Endodermal cell (in vitro differentiated cells): ENCODE measurements around the gene IFI44L. TPM values are rescaled to one million over a fixed set of nuclear protein-coding genes. Genes with fewer than 3 reads are reported as not detected.

ENCODE experiments used
- DNase-seq: peaks from one replicate; pipeline ENCODE4 v3.0.0-alpha.2; 2017
- H3K27ac ChIP-seq: 2 replicates; pipeline ENCODE4 v1.5.1; 2013; ENCODE audit warnings: mild to moderate bottlenecking, low read depth, low read length, moderate library complexity
- H3K27me3 ChIP-seq: 2 replicates; pipeline ENCODE4 v1.6.1; 2013; ENCODE audit warnings: mild to moderate bottlenecking, low read length, moderate library complexity; ENCODE audit not compliant: insufficient read depth, control insufficient read depth, poor library complexity, severe bottlenecking
- H3K36me3 ChIP-seq: 2 replicates; pipeline ENCODE4 v1.7.0; 2013; ENCODE audit warnings: mild to moderate bottlenecking, low read length, moderate library complexity; ENCODE audit not compliant: control insufficient read depth, insufficient read depth
- H3K4me1 ChIP-seq: one replicate; pipeline ENCODE4 v1.7.0; 2013; ENCODE audit warnings: low read length; ENCODE audit not compliant: control insufficient read depth, insufficient read depth
- H3K4me3 ChIP-seq: 2 replicates; pipeline ENCODE4 v1.5.1; 2013; ENCODE audit warnings: mild to moderate bottlenecking, low read length, moderate library complexity
- H3K9ac ChIP-seq: 2 replicates; pipeline ENCODE4 v1.6.1; 2013; ENCODE audit warnings: mild to moderate bottlenecking, low read length, moderate library complexity; ENCODE audit not compliant: poor library complexity, severe bottlenecking; ENCODE audit errors: extremely low read depth
- H3K9me3 ChIP-seq: 2 replicates; pipeline ENCODE4 v1.6.1; 2013; ENCODE audit warnings: mild to moderate bottlenecking, low read length, moderate library complexity; ENCODE audit not compliant: control insufficient read depth
- H3K27ac Mint-ChIP-seq: 2 replicates; pipeline ENCODE4 v1.8.0; 2020; ENCODE audit warnings: mixed read lengths
- H3K27me3 Mint-ChIP-seq: 2 replicates; pipeline ENCODE4 v1.8.0; 2021; ENCODE audit warnings: mild to moderate bottlenecking, mixed read lengths; ENCODE audit not compliant: insufficient read depth
- H3K36me3 Mint-ChIP-seq: 2 replicates; pipeline ENCODE4 v1.8.0; 2020; ENCODE audit warnings: low read depth, mixed read lengths
- H3K4me1 Mint-ChIP-seq: 2 replicates; pipeline ENCODE4 v1.8.0; 2020; ENCODE audit warnings: mixed read lengths
- H3K4me3 Mint-ChIP-seq: 2 replicates; pipeline ENCODE4 v1.8.0; 2020; ENCODE audit warnings: mild to moderate bottlenecking, moderate library complexity, mixed read lengths
- H3K9me3 Mint-ChIP-seq: 2 replicates; pipeline ENCODE4 v1.8.0; 2020; ENCODE audit warnings: mild to moderate bottlenecking, mixed read lengths
- CTCF ChIP-seq: fragments of 200-600 bp; sonication (generic); conservative IDR thresholded peaks from 2 replicates; pipeline ENCODE4 v1.5.0; 2021; ENCODE audit warnings: antibody characterized with exemption, mild to moderate bottlenecking
- whole genome bisulfite sequencing, 2 experiments: methylation state at CpG; one replicate each; pipeline versions ENCODE4 v1.1.5 to v1.1.7; 2013; ENCODE audit warnings: missing lambda C conversion rate in 2 of 2, mixed read lengths in 1 of 2; ENCODE audit not compliant: insufficient coverage in 1 of 2, insufficient read length in 1 of 2; 5-methylcytosine and 5-hydroxymethylcytosine counted together
- total RNA-seq, 2 donors: library from RNA; stranded (reverse); fragmentation: NEBNext Ultra II Directional in 1 of 2; extraction: Animal tissue kit (Norgen Biotek cat#: 25700) in 1 of 2; gene quantifications; 2 replicates in 1 of 2; 3 replicates in 1 of 2; pipeline ENCODE4 v1.2.1, GENCODE V29; 2021

IFI44L gene
- total RNA-seq, 2 donors from 2014 or later = not detected

DNA sequence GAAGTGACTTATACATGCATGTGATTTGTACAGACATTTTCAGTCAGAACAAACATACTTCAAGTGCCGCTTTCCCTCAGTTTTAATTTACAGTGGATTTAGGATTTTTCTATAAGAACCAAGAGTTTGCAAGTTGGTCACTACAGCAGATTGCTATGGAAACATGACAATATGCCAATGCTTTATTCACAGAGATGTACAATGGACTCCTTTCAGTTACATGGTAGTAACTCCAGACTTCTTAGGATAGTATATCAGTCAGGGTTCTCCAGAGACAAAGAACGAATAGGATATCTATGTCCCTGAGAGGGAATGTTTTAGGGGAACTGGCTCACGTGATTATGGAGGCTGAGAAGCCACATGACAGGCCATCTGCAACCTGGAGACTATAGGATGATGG is 56.7 kb downstream of the IFI44L start:
- Histone ChIP-seq H3K4me1 (no peaks in the 10 kb centered on the region), H3K4me3 (no peak overlapping the region), H3K9me3 (no peaks in the 10 kb centered on the region), H3K9ac (no peak overlapping the region), H3K36me3 (no peaks in the 10 kb centered on the region), H3K27ac (no peak overlapping the region), H3K27me3 (no peaks in the 10 kb centered on the region)
- no peak for TF ChIP-seq CTCF
- DNase-seq = no peak
- H3K27me3 Mint-ChIP-seq = peaks cover under 1% of the 10 kb centered on the region
- H3K4me1 Mint-ChIP-seq = no peaks in the 10 kb centered on the region
- no peaks in the 10 kb centered on the region for H3K36me3 Mint-ChIP-seq
- H3K4me3 Mint-ChIP-seq = no peak overlapping the region
- no peak overlapping the region for H3K27ac Mint-ChIP-seq
- H3K9me3 Mint-ChIP-seq = no peaks in the 10 kb centered on the region
- WGBS, 2 experiments = 81 to 100% methylated on average over 3 of the region's 3 CpGs

DNA sequence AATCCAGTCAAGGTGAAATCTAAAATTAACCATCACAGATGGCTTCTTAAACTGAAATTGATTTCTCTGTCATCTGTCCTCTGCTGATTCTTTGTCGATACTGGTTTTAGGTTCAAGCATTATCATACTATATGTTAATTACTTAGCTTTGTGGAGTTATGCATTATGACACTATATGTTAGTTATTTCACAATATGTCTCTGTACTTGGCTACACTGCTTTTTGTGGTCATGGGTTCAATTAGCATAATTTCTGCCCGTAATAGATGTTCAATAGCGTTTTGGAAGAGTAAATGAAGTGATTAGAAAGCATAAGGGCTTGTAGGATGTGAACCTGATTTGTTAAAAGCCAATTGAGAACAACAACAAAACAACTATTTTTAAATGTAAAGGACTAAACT is 57.5 kb downstream of the IFI44L start:
- TF ChIP-seq CTCF = no peak
- Histone ChIP-seq H3K9me3 (no peaks in the 10 kb centered on the region), H3K4me3 (no peak overlapping the region), H3K9ac (no peak overlapping the region), H3K27ac (no peak overlapping the region), H3K27me3 (no peaks in the 10 kb centered on the region), H3K4me1 (no peaks in the 10 kb centered on the region), H3K36me3 (no peaks in the 10 kb centered on the region)
- Mint-ChIP-seq H3K4me3 (no peak overlapping the region), H3K9me3 (no peaks in the 10 kb centered on the region), H3K36me3 (no peaks in the 10 kb centered on the region), H3K27me3 (no peaks in the 10 kb centered on the region), H3K27ac (no peak overlapping the region), H3K4me1 (no peaks in the 10 kb centered on the region)
- DNase-seq = no peak
- WGBS, 2 experiments = 83 to 94% methylated on average over 1 to 3 of the region's 3 CpGs

DNA sequence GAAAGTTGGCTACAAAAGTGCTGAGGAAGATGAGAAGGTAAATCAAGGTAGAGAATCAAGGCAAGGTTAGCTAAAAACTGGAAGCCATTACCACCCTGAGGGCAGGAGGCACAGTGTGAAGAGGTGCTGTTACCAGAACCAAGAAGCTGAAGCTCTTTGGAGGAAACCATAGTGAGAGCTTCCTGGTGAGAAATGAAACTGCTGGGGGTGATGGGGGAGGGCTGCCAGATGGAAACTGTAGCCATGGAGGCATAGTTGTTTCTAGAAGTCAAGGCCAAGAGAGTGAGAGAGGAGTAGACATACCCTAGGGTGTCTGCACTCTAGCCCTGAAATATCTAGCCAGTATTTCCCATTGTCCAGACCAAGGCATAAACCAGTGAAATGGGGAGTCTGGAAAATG is 58.1 kb downstream of the IFI44L start:
- no peaks in the 10 kb centered on the region for H3K27me3 Mint-ChIP-seq
- no peaks in the 10 kb centered on the region for H3K27me3 ChIP-seq
- no peaks in the 10 kb centered on the region for H3K9me3 Mint-ChIP-seq

More for the DNA sequence above, 58.1 kb downstream of the IFI44L start:
- H3K4me1 Mint-ChIP-seq = no peaks in the 10 kb centered on the region
- H3K36me3 Mint-ChIP-seq = no peaks in the 10 kb centered on the region
- Histone ChIP-seq H3K9ac (no peak overlapping the region), H3K9me3 (no peaks in the 10 kb centered on the region), H3K4me1 (no peaks in the 10 kb centered on the region), H3K4me3 (no peak overlapping the region), H3K27ac (no peak overlapping the region), H3K36me3 (no peaks in the 10 kb centered on the region)
- H3K4me3 Mint-ChIP-seq = no peak overlapping the region
- DNase-seq = no peak
- TF ChIP-seq CTCF = no peak
- no peak overlapping the region for H3K27ac Mint-ChIP-seq
